Prostate gland (tissue), 2 donors: ENCODE measurements around the gene SPAG7. TPM values are rescaled to one million over a fixed set of nuclear protein-coding genes. Genes with fewer than 3 reads are reported as not detected.
"Not testable (repeated sequence)": the region's sequence is repeated elsewhere in the genome, so short reads cannot be mapped to it uniquely, and the experiment has no call there.

Source experiments
- DNase-seq: peaks from one replicate; pipeline ENCODE4 v3.0.0-alpha.2; 2019; ENCODE audit warnings: low spot score
- H3K27ac ChIP-seq, 2 donors: fragments of 200-600 bp; sonication (generic); 2 replicates each; pipeline ENCODE4 v1.5.1; 2017 to 2019
- H3K27me3 ChIP-seq: fragments of 200-600 bp; sonication (generic); replicated peaks from 2 replicates; pipeline ENCODE4 v1.5.1; 2019; ENCODE audit not compliant: insufficient read depth
- H3K36me3 ChIP-seq, 2 donors: fragments of 200-600 bp; sonication (generic); 1 replicate in 1 of 2; 2 replicates in 1 of 2; pipeline versions ENCODE4 v1.5.1 to v1.8.1; 2017 to 2019
- H3K4me1 ChIP-seq: fragments of 200-600 bp; sonication (generic); replicated peaks from 2 replicates; pipeline ENCODE4 v1.5.1; 2019
- H3K4me3 ChIP-seq, 2 donors: fragments of 200-600 bp; sonication (generic); 2 replicates each; pipeline ENCODE4 v1.5.1; 2017 to 2019
- H3K9me3 ChIP-seq: fragments of 200-600 bp; sonication (generic); 2 replicates; pipeline ENCODE4 v1.5.1; 2017
- POLR2A ChIP-seq: fragments of 450-650 bp; IDR thresholded peaks from one replicate; pipeline ENCODE4 v1.6.1; 2016; ENCODE audit warnings: antibody characterized with exemption, mild to moderate bottlenecking
- POLR2AphosphoS5 ChIP-seq: sonication (generic); formaldehyde crosslinking; IDR thresholded peaks from one replicate; pipeline ENCODE4 v1.6.1; 2017; ENCODE audit warnings: antibody characterized with exemption
- WGBS: methylation state at CpG from one replicate; pipeline ENCODE4 v1.1.5; 2018; 5-methylcytosine and 5-hydroxymethylcytosine counted together
- intact Hi-C: fragments of 100-400 bp; cut with DNase I; formaldehyde crosslinking; loops from one replicate; pipeline ENCODE4 v1.14.2; 2022
- microRNA-seq: library from miRNA; unstranded; fragments of <30 nt; microRNA quantifications from one replicate; pipeline ENCODE4, GENCODE V29; 2016
- small RNA-seq, 2 donors: library from RNA; depleted of rRNA; stranded (forward); fragments of <200 nt; gene quantifications; one replicate each; pipeline ENCODE3, GENCODE V24; 2016
- total RNA-seq, 2 donors: library from RNA; depleted of rRNA; stranded (reverse); fragments of >200 nt; gene quantifications; one replicate each; pipeline ENCODE4 v1.1.0, GENCODE V29; 2016
- TF ChIP-seq, protein P1 (sequence below), 4 experiments: fragments of 200-600 bp in 2 of 4; fragments of 450-650 bp in 2 of 4; sonication (generic) in 2 of 4; IDR thresholded peaks; 1 replicate in 3 of 4; 2 replicates in 1 of 4; pipeline ENCODE4 v1.5.1; 2016 to 2019; ENCODE audit warnings: antibody characterized with exemption in 4 of 4, mild to moderate bottlenecking in 2 of 4, moderate library complexity in 2 of 4

SPAG7 gene
- total RNA-seq, 2 donors from 2014 or later = 54.2 to 72.0 TPM

DNA sequence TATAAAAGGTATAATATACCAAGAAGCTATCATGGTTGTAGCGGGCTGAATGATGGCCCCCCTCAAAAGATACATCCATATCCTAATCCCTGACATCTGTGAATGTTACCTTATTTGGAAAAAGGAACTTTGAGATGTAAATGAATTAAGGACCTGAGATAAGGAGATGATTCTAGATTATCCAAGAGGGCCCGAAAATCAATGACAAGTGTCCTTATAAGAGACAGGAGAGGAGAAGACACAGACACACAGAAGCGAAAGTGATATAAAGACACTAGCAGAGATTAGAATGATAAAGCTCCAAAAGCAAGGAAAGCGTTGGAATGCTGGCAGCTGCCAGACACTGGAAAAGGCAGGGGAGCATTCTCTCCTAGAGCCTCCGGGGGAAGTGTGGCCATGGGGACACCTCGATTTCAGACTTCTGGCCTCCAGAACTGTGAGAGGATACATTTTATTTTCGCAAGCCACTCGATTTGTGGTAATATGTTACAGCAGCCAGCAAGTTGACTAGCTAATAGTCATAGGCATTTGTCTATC, 48.0 kb downstream of the SPAG7 start:
- no peaks in the 10 kb centered on the region for H3K9me3 ChIP-seq
- H3K27ac ChIP-seq = no peak overlapping the region
- no peaks in the 10 kb centered on the region for H3K4me1 ChIP-seq
- H3K27me3 ChIP-seq = no peaks in the 10 kb centered on the region
- TF ChIP-seq, protein P1, sequence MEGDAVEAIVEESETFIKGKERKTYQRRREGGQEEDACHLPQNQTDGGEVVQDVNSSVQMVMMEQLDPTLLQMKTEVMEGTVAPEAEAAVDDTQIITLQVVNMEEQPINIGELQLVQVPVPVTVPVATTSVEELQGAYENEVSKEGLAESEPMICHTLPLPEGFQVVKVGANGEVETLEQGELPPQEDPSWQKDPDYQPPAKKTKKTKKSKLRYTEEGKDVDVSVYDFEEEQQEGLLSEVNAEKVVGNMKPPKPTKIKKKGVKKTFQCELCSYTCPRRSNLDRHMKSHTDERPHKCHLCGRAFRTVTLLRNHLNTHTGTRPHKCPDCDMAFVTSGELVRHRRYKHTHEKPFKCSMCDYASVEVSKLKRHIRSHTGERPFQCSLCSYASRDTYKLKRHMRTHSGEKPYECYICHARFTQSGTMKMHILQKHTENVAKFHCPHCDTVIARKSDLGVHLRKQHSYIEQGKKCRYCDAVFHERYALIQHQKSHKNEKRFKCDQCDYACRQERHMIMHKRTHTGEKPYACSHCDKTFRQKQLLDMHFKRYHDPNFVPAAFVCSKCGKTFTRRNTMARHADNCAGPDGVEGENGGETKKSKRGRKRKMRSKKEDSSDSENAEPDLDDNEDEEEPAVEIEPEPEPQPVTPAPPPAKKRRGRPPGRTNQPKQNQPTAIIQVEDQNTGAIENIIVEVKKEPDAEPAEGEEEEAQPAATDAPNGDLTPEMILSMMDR (IDR thresholded peaks at IDR 0.05) = no peak
- no peak for TF ChIP-seq POLR2A
- no peak for TF ChIP-seq POLR2AphosphoS5
- H3K36me3 ChIP-seq = no peaks in the 10 kb centered on the region
- 56% methylated on average over 8 of the region's 8 CpGs for WGBS
- no peak for DNase-seq
- no peak overlapping the region for H3K4me3 ChIP-seq
- intact Hi-C loops = no loop called here

DNA sequence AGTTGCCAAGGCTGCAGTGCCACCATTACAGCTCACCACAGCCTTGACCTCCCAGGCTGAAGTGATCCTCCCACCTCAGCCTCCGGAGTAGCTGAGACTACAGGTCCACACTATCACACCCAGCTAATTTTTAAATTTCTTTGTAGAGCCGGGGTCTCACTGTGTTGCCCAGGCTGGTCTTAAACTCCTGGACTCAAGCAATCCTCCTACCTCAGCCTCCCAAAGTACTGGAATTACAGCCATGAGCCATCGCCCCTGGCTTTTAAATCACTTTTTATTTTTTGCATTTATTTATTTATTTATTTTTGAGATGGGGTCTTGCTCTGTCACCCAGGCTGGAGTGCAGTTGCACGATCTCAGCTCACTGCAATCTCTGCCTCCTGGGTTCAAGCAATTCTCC, 53.1 kb downstream of the SPAG7 start:
- intact Hi-C loops, H3K36me3 ChIP-seq, H3K4me3 ChIP-seq, H3K27me3 ChIP-seq, H3K27ac ChIP-seq, DNase-seq, H3K9me3 ChIP-seq, H3K4me1 ChIP-seq: not testable (repeated sequence)
- WGBS = 87% methylated on average over 4 of the region's 4 CpGs

DNA sequence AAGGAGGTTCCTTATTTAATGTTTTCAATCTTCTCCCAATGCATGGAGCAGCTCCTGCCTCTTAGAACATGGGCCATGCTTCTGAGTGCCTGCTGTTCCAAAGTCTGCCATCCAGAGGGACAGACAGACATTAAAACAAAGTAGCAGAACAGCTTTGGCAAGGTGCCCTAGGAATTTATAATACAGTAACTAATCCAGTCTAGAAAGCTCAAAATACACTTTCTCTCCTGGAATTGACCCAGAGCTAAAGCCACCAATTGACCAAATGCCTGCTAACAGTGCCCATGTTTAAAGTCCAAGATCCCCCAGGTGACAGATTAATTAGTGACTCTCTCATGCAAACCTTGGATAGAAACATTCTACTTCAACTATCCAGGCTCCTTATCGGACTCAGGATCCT, 53.6 kb downstream of the SPAG7 start:
- TF ChIP-seq, protein P1 (IDR thresholded peaks at IDR 0.05) = no peak
- TF ChIP-seq POLR2A (no peak), POLR2AphosphoS5 (no peak)
- 44% methylated on average over 1 of the region's 1 CpG for WGBS
- H3K4me3 ChIP-seq = no peak overlapping the region
- no peak overlapping the region for H3K27ac ChIP-seq
- no peaks in the 10 kb centered on the region for H3K27me3 ChIP-seq
- H3K36me3 ChIP-seq = no peaks in the 10 kb centered on the region
- no peak for DNase-seq
- intact Hi-C loops = no loop called here
- no peaks in the 10 kb centered on the region for H3K4me1 ChIP-seq
- no peaks in the 10 kb centered on the region for H3K9me3 ChIP-seq

Small RNA genes lying within 50 kb of the gene (microRNA-seq; reads per million reads assigned to microRNA genes)
- gene MIR6864 = not detected
- not detected for gene MIR6865

Small RNA genes lying within 50 kb of the gene (small RNA-seq; reads per million reads assigned to genes)
- gene MIR6864 (0 to 0.28 reads per million in 2 donors), gene MIR6865 (0 reads per million in 2 donors)

Other genes starting within 250 kb of the SPAG7 start
- gene MED11, start 236.4 kb downstream of the SPAG7 start, total RNA-seq = 10 to 100 TPM; 31.0 to 41.9 TPM
- 1 to 10 TPM in 1 of 2 donors, under 1 TPM in 1; 0.91 to 7.3 TPM for gene ZMYND15, start 228.0 kb downstream of the SPAG7 start, total RNA-seq
- 10 to 100 TPM; 27.9 to 36.0 TPM for gene CXCL16, start 227.9 kb downstream of the SPAG7 start, total RNA-seq
- gene TM4SF5, start 195.9 kb downstream of the SPAG7 start, total RNA-seq = not detected
- 1 to 10 TPM in 1 of 2 donors, not detected in 1; 2.6 TPM for gene VMO1, start 181.5 kb downstream of the SPAG7 start, total RNA-seq
- gene GLTPD2, start 178.9 kb downstream of the SPAG7 start, total RNA-seq = not detected
- 100 to 1,000 TPM; 152 to 183 TPM for gene PSMB6, start 171.7 kb downstream of the SPAG7 start, total RNA-seq
- gene PLD2, start 160.7 kb downstream of the SPAG7 start, total RNA-seq = 10 to 100 TPM; 25.7 to 29.5 TPM
- 100 to 1,000 TPM in 1 of 2 donors, 10 to 100 TPM in 1; 53.0 to 136 TPM for gene MINK1, start 134.5 kb downstream of the SPAG7 start, total RNA-seq
- 10 to 100 TPM in 1 of 2 donors, 1 to 10 TPM in 1; 2.4 to 15.4 TPM for gene C17orf107, start 68.3 kb downstream of the SPAG7 start, total RNA-seq
- 1 to 10 TPM in 1 of 2 donors, under 1 TPM in 1; 0.64 to 1.0 TPM for gene CHRNE, start 64.7 kb downstream of the SPAG7 start, total RNA-seq
- gene GP1BA, start 35.5 kb downstream of the SPAG7 start, total RNA-seq = not detected
- 10 to 100 TPM; 40.5 to 68.0 TPM for gene SLC25A11, start 27.8 kb downstream of the SPAG7 start, total RNA-seq
- gene RNF167, start 27.5 kb downstream of the SPAG7 start, total RNA-seq = 100 to 1,000 TPM in 1 of 2 donors, 10 to 100 TPM in 1; 78.7 to 138 TPM
- 1,000 to 10,000 TPM in 1 of 2 donors, 100 to 1,000 TPM in 1; 646 to 1,039 TPM for gene PFN1, start 19.3 kb downstream of the SPAG7 start, total RNA-seq
- gene ENO3, start 16.7 kb downstream of the SPAG7 start, total RNA-seq = 10 to 100 TPM in 1 of 2 donors, 1 to 10 TPM in 1; 9.7 to 10.2 TPM
- gene CAMTA2, start 19.9 kb upstream of the SPAG7 start, total RNA-seq = 10 to 100 TPM; 13.6 to 40.2 TPM
- 1 to 10 TPM; 2.5 to 8.4 TPM for gene INCA1, start 29.7 kb upstream of the SPAG7 start, total RNA-seq
- gene KIF1C, start 30.1 kb upstream of the SPAG7 start, total RNA-seq = 10 to 100 TPM; 59.5 to 88.9 TPM
- gene SLC52A1, start 67.6 kb upstream of the SPAG7 start, total RNA-seq = 1 to 10 TPM; 1.6 to 1.7 TPM
- 1 to 10 TPM; 5.4 to 8.5 TPM for gene ZFP3, start 110.7 kb upstream of the SPAG7 start, total RNA-seq
- 10 to 100 TPM; 14.3 TPM for gene ZNF232, start 144.1 kb upstream of the SPAG7 start, total RNA-seq
- 1 to 10 TPM; 1.4 to 6.8 TPM for gene USP6, start 148.2 kb upstream of the SPAG7 start, total RNA-seq
- 10 to 100 TPM; 20.3 to 33.2 TPM for gene ZNF594, start 224.1 kb upstream of the SPAG7 start, total RNA-seq